H1 (cell line): Measurements from ENCODE around the gene MBOAT2. TPM values are rescaled to one million over a fixed set of nuclear protein-coding genes. Genes with fewer than 3 reads are reported as not detected.

Experiments
- CTCF ChIA-PET: fragments of 300-600 bp; sonication (Branson Sonifier 250); formaldehyde crosslinking; loops from one replicate; lab custom pipeline; 2021; ENCODE audit not compliant: partially characterized antibody; lab: Charles Lee
- POLR2A ChIA-PET: fragments of 300-600 bp; sonication (Branson Sonifier 250); formaldehyde crosslinking; loops from one replicate; lab custom pipeline; 2021; ENCODE audit warnings: inconsistent platforms; ENCODE audit not compliant: partially characterized antibody; lab: Charles Lee
- DNase-seq, 2 experiments: peaks; one replicate each; pipeline versions ENCODE4 v3.0.0 to v3.0.0-alpha.2; 2010 to 2022; ENCODE audit warnings: low spot score in 2 of 2, low read depth in 1 of 2, mixed read lengths in 1 of 2
- FAIRE-seq: peaks from 2 replicates; lab custom pipeline; 2011; peaks lifted over from hg19 to GRCh38; lab: Jason Lieb, UNC
- H2AFZ ChIP-seq: 2 replicates; pipeline ENCODE4 v1.8.1; 2012; ENCODE audit warnings: low read length, inconsistent platforms
- H2AK5ac ChIP-seq: 2 replicates; pipeline ENCODE4 v1.6.1; 2013; ENCODE audit warnings: low read depth, low read length
- H2BK120ac ChIP-seq: replicated peaks from 2 replicates; pipeline ENCODE3; 2013; ENCODE audit warnings: low read depth, low read length, inconsistent platforms
- H2BK12ac ChIP-seq: 2 replicates; pipeline ENCODE4 v1.6.1; 2013; ENCODE audit warnings: low read depth, low read length
- H2BK15ac ChIP-seq: 2 replicates; pipeline ENCODE4 v1.6.1; 2013; ENCODE audit warnings: low read length
- H2BK20ac ChIP-seq: 2 replicates; pipeline ENCODE4 v1.6.1; 2013; ENCODE audit warnings: low read length
- H2BK5ac ChIP-seq: 2 replicates; pipeline ENCODE4 v1.6.1; 2013; ENCODE audit warnings: low read depth, low read length
- H3K14ac ChIP-seq: 2 replicates; pipeline ENCODE4 v1.6.1; 2013; ENCODE audit warnings: inconsistent platforms; ENCODE audit not compliant: insufficient read length
- H3K18ac ChIP-seq: 2 replicates; pipeline ENCODE4 v1.6.1; 2013; ENCODE audit warnings: low read length; ENCODE audit errors: extremely low read depth
- H3K23ac ChIP-seq: 2 replicates; pipeline ENCODE4 v1.6.1; 2013; ENCODE audit warnings: inconsistent platforms; ENCODE audit not compliant: insufficient read length
- H3K23me2 ChIP-seq: 2 replicates; pipeline ENCODE4 v1.6.1; 2013; ENCODE audit warnings: low read depth, low read length
- H3K27ac ChIP-seq: 2 replicates; pipeline ENCODE4 v1.6.1; 2011; ENCODE audit warnings: low read depth, low read length, inconsistent platforms
- H3K27me3 ChIP-seq, 4 experiments: replicated peaks in 1 of 4; 1 replicate in 1 of 4; 2 replicates in 3 of 4; pipeline versions ENCODE4 v1.6.1 to v1.8.1; 2011 to 2013; ENCODE audit warnings: low read length in 3 of 4, mild to moderate bottlenecking in 3 of 4, inconsistent platforms in 2 of 4, mixed read lengths in 2 of 4, moderate library complexity in 1 of 4; ENCODE audit not compliant: control insufficient read depth in 3 of 4, insufficient read depth in 3 of 4; ENCODE audit errors: extremely low read depth in 1 of 4
- H3K36me3 ChIP-seq, 4 experiments: 2 replicates each; pipeline versions ENCODE4 v1.6.1 to v1.8.1; 2011 to 2013; ENCODE audit warnings: mild to moderate bottlenecking in 4 of 4, low read length in 3 of 4, moderate library complexity in 2 of 4, control low read depth in 1 of 4, inconsistent platforms in 1 of 4; ENCODE audit not compliant: insufficient read depth in 4 of 4, control insufficient read depth in 2 of 4
- H3K4ac ChIP-seq: replicated peaks from 2 replicates; pipeline ENCODE3; 2013; ENCODE audit warnings: low read length, low read depth, mixed read lengths, inconsistent platforms; ENCODE audit not compliant: insufficient read length
- H3K4me1 ChIP-seq, 4 experiments: replicated peaks in 1 of 4; 1 replicate in 1 of 4; 2 replicates in 3 of 4; pipeline versions ENCODE4 v1.6.1 to v1.8.1; 2011 to 2013; ENCODE audit warnings: low read length in 3 of 4, inconsistent platforms in 2 of 4, mixed read lengths in 1 of 4; ENCODE audit not compliant: insufficient read depth in 4 of 4, control insufficient read depth in 3 of 4
- H3K4me2 ChIP-seq, 2 experiments: 2 replicates each; pipeline versions ENCODE4 v1.6.1 to v1.8.1; 2011 to 2013; ENCODE audit warnings: low read depth in 2 of 2, low read length in 2 of 2, control low read depth in 1 of 2, inconsistent platforms in 1 of 2, mild to moderate bottlenecking in 1 of 2; ENCODE audit not compliant: insufficient read depth in 1 of 2
- H3K4me3 ChIP-seq, 4 experiments: fragments of 200-600, 300-600 bp in 1 of 4; sonication (generic), shearing (Covaris generic), sonication (Bioruptor Twin) in 1 of 4; 2 replicates each; pipeline versions ENCODE4 v1.5.1 to v1.8.1; 2011 to 2016; ENCODE audit warnings: low read length in 4 of 4, low read depth in 3 of 4, control low read depth in 2 of 4, inconsistent platforms in 2 of 4, mild to moderate bottlenecking in 2 of 4, mixed read lengths in 1 of 4, moderate library complexity in 1 of 4; ENCODE audit not compliant: insufficient read depth in 2 of 4; ENCODE audit errors: extremely low read depth in 1 of 4
- H3K56ac ChIP-seq: replicated peaks from 2 replicates; pipeline ENCODE3; 2013; ENCODE audit warnings: low read depth, mild to moderate bottlenecking, mixed read lengths, low read length, inconsistent platforms; ENCODE audit not compliant: insufficient read length
- H3K79me1 ChIP-seq: 2 replicates; pipeline ENCODE4 v1.6.1; 2013; ENCODE audit warnings: low read depth, low read length, control low read depth
- H3K79me2 ChIP-seq, 2 experiments: 2 replicates each; pipeline versions ENCODE4 v1.6.1 to v1.8.1; 2012 to 2013; ENCODE audit warnings: low read length in 2 of 2, mild to moderate bottlenecking in 2 of 2, inconsistent platforms in 1 of 2; ENCODE audit not compliant: insufficient read depth in 2 of 2, control insufficient read depth in 1 of 2
- H3K9ac ChIP-seq, 4 experiments: replicated peaks in 1 of 4; 1 replicate in 1 of 4; 2 replicates in 3 of 4; pipeline versions ENCODE4 v1.6.1 to v1.8.1; 2011 to 2013; ENCODE audit warnings: low read depth in 3 of 4, low read length in 3 of 4, control low read depth in 2 of 4, mild to moderate bottlenecking in 2 of 4, moderate library complexity in 2 of 4, inconsistent platforms in 1 of 4; ENCODE audit errors: extremely low read depth in 1 of 4
- H3K9me3 ChIP-seq, 2 experiments: 2 replicates each; pipeline versions ENCODE4 v1.6.1 to v1.8.1; 2012 to 2013; ENCODE audit warnings: mild to moderate bottlenecking in 2 of 2, moderate library complexity in 2 of 2, control low read depth in 1 of 2, inconsistent platforms in 1 of 2, low read depth in 1 of 2, low read length in 1 of 2, mixed read lengths in 1 of 2; ENCODE audit not compliant: insufficient read depth in 2 of 2
- H4K20me1 ChIP-seq, 2 experiments: replicated peaks in 1 of 2; 2 replicates each; pipeline versions ENCODE3 to v1.8.1; 2011 to 2013; ENCODE audit warnings: inconsistent platforms in 2 of 2, low read length in 2 of 2, mild to moderate bottlenecking in 1 of 2; ENCODE audit not compliant: insufficient read depth in 2 of 2, control insufficient read depth in 1 of 2
- H4K5ac ChIP-seq: 2 replicates; pipeline ENCODE4 v1.6.1; 2013; ENCODE audit warnings: low read length, low read depth, mixed read lengths, inconsistent platforms; ENCODE audit not compliant: insufficient read length
- H4K8ac ChIP-seq: 2 replicates; pipeline ENCODE4 v1.8.0; 2013; ENCODE audit warnings: mild to moderate bottlenecking, moderate library complexity, low read length, inconsistent platforms; ENCODE audit not compliant: insufficient read depth; ENCODE audit errors: extremely low read depth
- H4K91ac ChIP-seq: replicated peaks from 2 replicates; pipeline ENCODE3; 2013; ENCODE audit warnings: low read length, mixed read lengths, inconsistent platforms; ENCODE audit not compliant: insufficient read length
- BCL11A ChIP-seq, 2 experiments: IDR thresholded peaks; one replicate each; pipeline ENCODE4 v1.6.1; 2011; ENCODE audit warnings: low read depth in 2 of 2, low read length in 2 of 2, mild to moderate bottlenecking in 2 of 2
- CEBPB ChIP-seq: IDR thresholded peaks from 2 replicates; pipeline ENCODE4 v1.6.1; 2012; ENCODE audit warnings: low read depth, low read length
- CHD1 ChIP-seq: IDR thresholded peaks from 2 replicates; pipeline ENCODE4 v1.6.1; 2012; ENCODE audit warnings: low read depth, low read length, improper control_type of control experiment
- CREB1 ChIP-seq: IDR thresholded peaks from 2 replicates; pipeline ENCODE4 v1.6.1; 2012; ENCODE audit warnings: inconsistent platforms
- JUND ChIP-seq: IDR thresholded peaks from 2 replicates; pipeline ENCODE4 v1.6.1; 2011; ENCODE audit warnings: mild to moderate bottlenecking, improper control_type of control experiment, low read length
- KDM4A ChIP-seq: IDR thresholded peaks from one replicate; pipeline ENCODE4 v1.7.1; 2012; ENCODE audit warnings: low read depth, mild to moderate bottlenecking, moderate library complexity, low read length, inconsistent platforms; ENCODE audit not compliant: severe bottlenecking
- KDM5A ChIP-seq: fragments of 200-600 bp; IDR thresholded peaks from 2 replicates; pipeline ENCODE4 v1.7.1; 2012; ENCODE audit warnings: mild to moderate bottlenecking, low read length, inconsistent platforms, mixed read lengths
- NANOG ChIP-seq: IDR thresholded peaks from 2 replicates; pipeline ENCODE4 v1.6.1; 2011; ENCODE audit warnings: low read length, low read depth, mild to moderate bottlenecking, inconsistent platforms; ENCODE audit not compliant: insufficient read depth, poor library complexity, severe bottlenecking
- SIN3A ChIP-seq, 2 experiments: IDR thresholded peaks in 1 of 2; conservative IDR thresholded peaks in 1 of 2; 2 replicates each; pipeline ENCODE4 v1.6.1; 2011 to 2012; ENCODE audit warnings: low read length in 2 of 2, improper control_type of control experiment in 1 of 2, low read depth in 1 of 2, mild to moderate bottlenecking in 1 of 2
- SIX5 ChIP-seq: IDR thresholded peaks from 2 replicates; pipeline ENCODE4 v1.6.1; 2011; ENCODE audit warnings: mild to moderate bottlenecking, low read depth, low read length
- SP4 ChIP-seq: IDR thresholded peaks from 2 replicates; pipeline ENCODE4 v1.6.1; 2012; ENCODE audit warnings: low read length, inconsistent platforms
- SRF ChIP-seq: IDR thresholded peaks from 2 replicates; pipeline ENCODE4 v1.6.1; 2011; ENCODE audit warnings: mild to moderate bottlenecking, low read depth, low read length, moderate library complexity
- TAF1 ChIP-seq: IDR thresholded peaks from 2 replicates; pipeline ENCODE4 v1.6.1; 2011; ENCODE audit warnings: mild to moderate bottlenecking, low read depth, low read length
- TAF7 ChIP-seq: optimal IDR thresholded peaks from 2 replicates; pipeline ENCODE3; 2011; ENCODE audit warnings: low read depth, mild to moderate bottlenecking, inconsistent platforms, low read length, moderate library complexity, borderline replicate concordance
- WGBS, 2 experiments: shearing (Covaris generic) in 1 of 2; methylation state at CpG; one replicate each; pipeline versions ENCODE4 v1.1.6 to v1.1.7; 2013 to 2015; ENCODE audit warnings: low lambda C conversion rate in 2 of 2, mixed read lengths in 2 of 2, inconsistent platforms in 1 of 2, low coverage in 1 of 2, missing lambda C conversion rate in 1 of 2; ENCODE audit not compliant: insufficient replicate concordance in 2 of 2, insufficient coverage in 1 of 2, insufficient read length in 1 of 2; ENCODE audit errors: extremely low coverage in 1 of 2, missing lambda C conversion rate in 1 of 2; 5-methylcytosine and 5-hydroxymethylcytosine counted together
- polyA plus RNA-seq, 7 experiments: library from polyadenylated mRNA; depleted of rRNA in 3 of 7; stranded (reverse) in 5 of 7; unstranded in 2 of 7; fragments of >200 nt in 5 of 7; fragments of 200-250 nt in 2 of 7; gene quantifications; 1 replicate in 5 of 7; 2 replicates in 1 of 7; 4 replicates in 1 of 7; pipeline versions ENCODE4 v1.2.1 to v1.2.3, GENCODE V29; 2011 to 2013; ENCODE audit warnings: missing spikeins in 2 of 7, mixed read lengths in 2 of 7
- total RNA-seq: library from RNA; stranded (reverse); fragmentation: NEBNext Ultra II Directional; extraction: Animal tissue kit (Norgen Biotek cat#: 25700); gene quantifications from 2 replicates; pipeline ENCODE4 v1.2.1, GENCODE V29; 2021

MBOAT2 gene
- total and polyA plus RNA-seq, 2 of the 8 experiments (the other 6 are each of a cell fraction or from before 2014, with no cell fraction given): 11.2 to 23.4 TPM

GRCh38 chr2:8985561-8986326 lies 17.7 kb downstream of the MBOAT2 start:
- Histone ChIP-seq H3K18ac (no peak overlapping the region), H3K79me1 (no peaks in the 10 kb centered on the region), H3K4me3 (no peak overlapping the region), H3K23me2 (no peaks in the 10 kb centered on the region), H2BK5ac (no peak overlapping the region), H3K4me1 (peaks cover 0 to 4% (median 1%) of the 10 kb centered on the region in 4 experiments; a peak in 1 of 7 replicates), H3K27ac (no peak overlapping the region), H3K27me3 (no peaks in the 10 kb centered on the region), H3K36me3 (no peaks in the 10 kb centered on the region), H4K5ac (no peak overlapping the region), H3K79me2 (peaks cover 0 to 42% of the 10 kb centered on the region in 2 experiments; a peak in 2 of 4 replicates), H2AK5ac (no peak overlapping the region; the same call in 1 of the 2 replicates), H2BK15ac (no peak overlapping the region), H4K20me1 (peaks cover 0 to 2% of the 10 kb centered on the region in 2 experiments), H3K4me2 (no peak overlapping the region), H3K4ac (no peak overlapping the region), H3K14ac (no peak overlapping the region), H2AFZ (no peak overlapping the region), H2BK20ac (no peak overlapping the region), H3K9me3 (no peaks in the 10 kb centered on the region), H2BK12ac (no peak overlapping the region), H3K23ac (no peak overlapping the region), H4K91ac (no peak overlapping the region), H2BK120ac (no peak overlapping the region), H3K9ac (no peak overlapping the region), H3K56ac (no peak overlapping the region), H4K8ac (no peak overlapping the region)
- CTCF ChIA-PET: interaction anchor here (0.6 to 5.7 kb wide), 13 partner anchors 9 to 420 kb away, joined by 3 to 37 read pairs (median 5); no protein-coding TSS in a partner anchor
- WGBS, 2 experiments: 96% methylated on average over 4 of the region's 4 CpGs; no CpG with 5 or more reads in 1 of the 2 experiments
- no peak for DNase-seq
- FAIRE-seq: no peak
- POLR2A ChIA-PET: interaction anchor here (0.9 to 1.1 kb wide), 2 partner anchors 8 to 16 kb away, joined by 4 read pairs; no protein-coding TSS in a partner anchor
- TF ChIP-seq KDM4A (no peak), SP4 (no peak), SRF (no peak), SIN3A (conservative IDR thresholded peaks at IDR 0.05 in 1 of 2, IDR thresholded peaks at IDR 0.05 in 1 of 2; ENCODE audit: low read depth in 1 of 2, low read length in 2 of 2) (no peak), NANOG (no peak), TAF1 (no peak), CEBPB (no peak), TAF7 (no peak), KDM5A (no peak), JUND (no peak), CHD1 (no peak), SIX5 (no peak), BCL11A (IDR thresholded peaks at IDR 0.05; ENCODE audit: low read depth in 2 of 2, low read length in 2 of 2) (no peak), CREB1 (no peak)
